Measurements from ENCODE around the gene RSPH10B.
"Not testable (repeated sequence)": the region's sequence is repeated elsewhere in the genome, so short reads cannot be mapped to it uniquely, and the experiment has no call there.

GRCh38 chr7:5963810-5964209 is 6.7 kb downstream of the RSPH10B start:
- TF ChIP-seq, protein P1, sequence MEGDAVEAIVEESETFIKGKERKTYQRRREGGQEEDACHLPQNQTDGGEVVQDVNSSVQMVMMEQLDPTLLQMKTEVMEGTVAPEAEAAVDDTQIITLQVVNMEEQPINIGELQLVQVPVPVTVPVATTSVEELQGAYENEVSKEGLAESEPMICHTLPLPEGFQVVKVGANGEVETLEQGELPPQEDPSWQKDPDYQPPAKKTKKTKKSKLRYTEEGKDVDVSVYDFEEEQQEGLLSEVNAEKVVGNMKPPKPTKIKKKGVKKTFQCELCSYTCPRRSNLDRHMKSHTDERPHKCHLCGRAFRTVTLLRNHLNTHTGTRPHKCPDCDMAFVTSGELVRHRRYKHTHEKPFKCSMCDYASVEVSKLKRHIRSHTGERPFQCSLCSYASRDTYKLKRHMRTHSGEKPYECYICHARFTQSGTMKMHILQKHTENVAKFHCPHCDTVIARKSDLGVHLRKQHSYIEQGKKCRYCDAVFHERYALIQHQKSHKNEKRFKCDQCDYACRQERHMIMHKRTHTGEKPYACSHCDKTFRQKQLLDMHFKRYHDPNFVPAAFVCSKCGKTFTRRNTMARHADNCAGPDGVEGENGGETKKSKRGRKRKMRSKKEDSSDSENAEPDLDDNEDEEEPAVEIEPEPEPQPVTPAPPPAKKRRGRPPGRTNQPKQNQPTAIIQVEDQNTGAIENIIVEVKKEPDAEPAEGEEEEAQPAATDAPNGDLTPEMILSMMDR (IDR thresholded peaks at IDR 0.05), result not testable (repeated sequence)
- not testable (repeated sequence) for TF ChIP-seq POLR2AphosphoS5, POLR2A, EP300 (IDR thresholded peaks at IDR 0.05)
